Left lung (tissue), 10 donors: ENCODE measurements around the gene MNX1. TPM values are rescaled to one million over a fixed set of nuclear protein-coding genes. Genes with fewer than 3 reads are reported as not detected.
A peak's percentile ranks its signal among the peaks of the same experiment; 100 is the strongest.

Experiments used
- ATAC-seq: fragments of 200-7000 bp; cut with Tn5 transposase; one replicate; pipeline ENCODE4 v1.9.1; 2020; ENCODE audit warnings: moderate library complexity
- DNase-seq, 4 donors: peaks; one replicate each; pipeline ENCODE4 v3.0.0-alpha.2; 2013 to 2020
- H3K27ac ChIP-seq, 2 donors: fragments of 200-600 bp; sonication (generic) in 1 of 2; one replicate each; pipeline versions ENCODE4 v1.5.0 to v1.8.0; 2020 to 2021
- H3K27me3 ChIP-seq, 2 donors: fragments of 200-600 bp; sonication (generic) in 1 of 2; one replicate each; pipeline versions ENCODE4 v1.5.0 to v1.8.0; 2020 to 2021
- H3K36me3 ChIP-seq, 2 donors: fragments of 200-600 bp; sonication (generic) in 1 of 2; one replicate each; pipeline versions ENCODE4 v1.5.0 to v1.8.0; 2020 to 2021
- H3K4me1 ChIP-seq, 2 donors: fragments of 200-600 bp; one replicate each; pipeline ENCODE4 v1.8.0; 2021
- H3K4me3 ChIP-seq, 2 donors: fragments of 200-600 bp; sonication (generic) in 1 of 2; one replicate each; pipeline versions ENCODE4 v1.5.0 to v1.8.0; 2020 to 2021; ENCODE audit warnings: mild to moderate bottlenecking in 1 of 2
- H3K9me3 ChIP-seq, 2 donors: fragments of 200-600 bp; sonication (generic) in 1 of 2; one replicate each; pipeline versions ENCODE4 v1.5.0 to v1.8.0; 2020 to 2021
- CTCF ChIP-seq, 2 donors: fragments of 200-600 bp; sonication (generic) in 1 of 2; IDR thresholded peaks; one replicate each; pipeline versions ENCODE4 v1.5.0 to v1.8.0; 2021; ENCODE audit warnings: antibody characterized with exemption in 2 of 2
- intact Hi-C, 2 donors: fragments of 100-400 bp; cut with DNase I; formaldehyde crosslinking; loops; one replicate each; pipeline versions ENCODE4 v1.11.2 to v1.14.2; 2022
- polyA plus RNA-seq, 6 donors: library from polyadenylated mRNA; unstranded; fragments of 120-200 nt; gene quantifications; one replicate each; pipeline ENCODE4 v1.2.1, GENCODE V29; 2013; ENCODE audit not compliant: insufficient read length in 6 of 6
- total RNA-seq, 2 donors: library from RNA; stranded (reverse); fragmentation: NEBNext Ultra II Directional; extraction: Animal tissue kit (Norgen Biotek cat#: 25700); gene quantifications; one replicate each; pipeline ENCODE4 v1.2.1, GENCODE V29; 2021
- donor health status: DM: no; HTN: yes; CAD: no.
- donor health status: DM: no; HTN: no; CAD: no.

Gene MNX1
- total and polyA plus RNA-seq, 8 donors = 0.26 to 0.76 (median 0.47) TPM; not detected in 1

DNA sequence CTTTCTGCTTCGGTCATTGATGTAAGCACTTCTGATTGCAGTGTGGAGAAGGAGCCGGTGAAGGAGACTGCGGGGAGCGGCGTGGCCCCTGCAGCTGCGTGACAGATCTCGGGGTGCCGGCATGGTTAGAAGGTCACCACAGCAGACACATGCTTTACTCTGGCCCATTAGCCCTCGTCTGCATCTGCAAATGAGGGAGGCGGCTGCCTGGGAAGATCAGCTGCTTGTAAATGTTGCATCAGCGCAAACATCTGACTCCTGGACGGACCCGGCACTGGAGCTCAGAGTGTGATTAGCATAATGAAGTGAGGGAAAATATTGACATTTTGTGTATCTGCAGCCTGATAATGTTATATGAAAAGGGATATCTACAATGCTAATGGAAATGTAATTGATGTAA, 30.5 kb upstream of the MNX1 start:
- DNase-seq (peak in 2 of 4 donors; percentile 54 to 71), ATAC-seq (no peak)
- peaks cover 0 to 87% of the 10 kb centered on the region in 2 donors for H3K27me3 ChIP-seq

GRCh38 chr7:157037635-157038034, 27.2 kb upstream of the MNX1 start:
- DNase-seq (no peak), ATAC-seq (no peak)
- peaks cover 0 to 8% of the 10 kb centered on the region in 2 donors for H3K9me3 ChIP-seq
- no peaks in the 10 kb centered on the region for H3K36me3 ChIP-seq
- H3K4me3 ChIP-seq = no peak overlapping the region
- no peak for TF ChIP-seq CTCF (IDR thresholded peaks at IDR 0.05)
- no peak overlapping the region for H3K27ac ChIP-seq
- H3K27me3 ChIP-seq = peaks cover 0 to 96% of the 10 kb centered on the region in 2 donors
- H3K4me1 ChIP-seq = no peaks in the 10 kb centered on the region
- intact Hi-C loops = no loop called here

More for the DNA sequence above, 30.5 kb upstream of the MNX1 start:
- H3K4me1 ChIP-seq = no peaks in the 10 kb centered on the region
- H3K9me3 ChIP-seq = peaks cover 0 to 6% of the 10 kb centered on the region in 2 donors
- H3K36me3 ChIP-seq = no peaks in the 10 kb centered on the region
- intact Hi-C loops = no loop called here
- no peak overlapping the region for H3K4me3 ChIP-seq
- no peak overlapping the region for H3K27ac ChIP-seq
- TF ChIP-seq CTCF (IDR thresholded peaks at IDR 0.05) = no peak

GRCh38 chr7:157037028-157037427, 26.6 kb upstream of the MNX1 start:
- ATAC-seq (no peak), DNase-seq (no peak)
- H3K27me3 ChIP-seq = peaks cover 0 to 96% of the 10 kb centered on the region in 2 donors
- H3K27ac ChIP-seq = no peak overlapping the region
- TF ChIP-seq CTCF (IDR thresholded peaks at IDR 0.05) = no peak
- H3K36me3 ChIP-seq = no peaks in the 10 kb centered on the region
- H3K9me3 ChIP-seq = peaks cover 0 to 8% of the 10 kb centered on the region in 2 donors
- H3K4me3 ChIP-seq = no peak overlapping the region
- intact Hi-C loops = no loop called here
- no peaks in the 10 kb centered on the region for H3K4me1 ChIP-seq

DNA sequence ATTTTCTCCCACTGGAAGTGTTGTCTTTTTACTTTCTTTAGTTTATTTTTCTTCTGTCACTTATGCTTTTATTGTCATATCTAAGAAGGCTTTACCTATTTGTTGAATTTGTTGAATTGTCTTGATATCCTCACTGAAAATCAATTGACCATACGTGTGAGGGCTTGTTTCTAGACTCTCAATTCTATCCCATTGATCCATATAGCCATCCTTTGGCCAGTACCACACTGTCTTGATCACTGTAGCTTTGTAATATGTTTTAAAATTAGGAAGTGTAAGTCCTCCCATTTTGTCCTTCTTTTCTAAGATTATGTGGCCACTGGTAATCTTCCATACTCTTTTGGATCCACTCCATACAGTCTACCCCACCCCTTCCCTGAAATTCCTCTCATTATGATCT, 25.5 kb upstream of the MNX1 start:
- Histone ChIP-seq H3K36me3 (no peaks in the 10 kb centered on the region), H3K27me3 (peaks cover 5 to 98% of the 10 kb centered on the region in 2 donors), H3K9me3 (peaks cover 0 to 8% of the 10 kb centered on the region in 2 donors), H3K4me3 (no peak overlapping the region), H3K27ac (no peak overlapping the region), H3K4me1 (no peaks in the 10 kb centered on the region)
- ATAC-seq = no peak
- TF ChIP-seq CTCF (IDR thresholded peaks at IDR 0.05) = no peak
- DNase-seq = no peak
- intact Hi-C loops = no loop called here

DNA sequence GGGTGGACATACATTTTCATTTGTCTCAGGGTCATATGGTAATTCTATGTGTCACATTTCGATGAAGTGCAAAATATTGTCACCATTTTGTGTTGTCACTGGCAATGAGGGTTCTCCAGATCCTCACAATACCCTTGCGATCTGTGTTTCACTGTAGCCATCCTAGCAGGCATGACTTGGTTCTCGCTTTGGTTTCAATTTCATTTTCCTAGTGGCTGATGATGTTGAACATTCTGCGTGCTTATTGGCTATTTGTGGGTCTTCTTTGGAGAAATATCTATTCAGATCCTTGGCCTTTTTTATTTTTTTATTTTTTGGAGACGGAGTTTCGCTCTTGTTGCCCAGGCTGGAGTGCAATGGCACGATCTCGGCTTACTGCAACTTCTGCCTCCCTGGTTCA, 24.8 kb upstream of the MNX1 start:
- H3K36me3 ChIP-seq = no peaks in the 10 kb centered on the region
- TF ChIP-seq CTCF (IDR thresholded peaks at IDR 0.05) = no peak
- DNase-seq (no peak), ATAC-seq (no peak)
- intact Hi-C loops = no loop called here
- no peak overlapping the region for H3K27ac ChIP-seq
- H3K4me3 ChIP-seq = no peak overlapping the region
- peaks cover 0 to 8% of the 10 kb centered on the region in 2 donors for H3K9me3 ChIP-seq
- no peaks in the 10 kb centered on the region for H3K4me1 ChIP-seq
- H3K27me3 ChIP-seq = peaks cover 5 to 98% of the 10 kb centered on the region in 2 donors
